AG08396 (cell line): ENCODE measurements around the gene PREB.

Experiments used
- DNase-seq: peaks from one replicate; pipeline ENCODE4 v3.0.0; 2012; ENCODE audit warnings: low spot score, mixed read lengths

Gene PREB

GRCh38 chr2:27095745-27096651 is 38.4 kb downstream of the PREB start:
- peak; percentile 85 for DNase-seq

- no peak for DNase-seq
Measured at GRCh38 chr2:27095427-27095744, 39.0 kb downstream of the PREB start.

- no peak for DNase-seq
Measured at GRCh38 chr2:27094353-27094984, 40.0 kb downstream of the PREB start.

GRCh38 chr2:27093430-27094352 is 40.7 kb downstream of the PREB start:
- no peak for DNase-seq

GRCh38 chr2:27092696-27093429 is 41.6 kb downstream of the PREB start:
- no peak for DNase-seq

GRCh38 chr2:27091746-27092695 is 42.4 kb downstream of the PREB start:
- DNase-seq: no peak

GRCh38 chr2:27089111-27089954 is 45.1 kb downstream of the PREB start:
- DNase-seq: no peak

- no peak for DNase-seq
Measured at GRCh38 chr2:27088634-27089033, 45.8 kb downstream of the PREB start.

GRCh38 chr2:27087823-27088410 is 46.5 kb downstream of the PREB start:
- no peak for DNase-seq

GRCh38 chr2:27086724-27087593 is 47.5 kb downstream of the PREB start, which contains the start of gene KHK:
Gene KHK (plus strand): TSS chr2:27086772. CDS start chr2:27087260, 488 bp downstream.
- DNase-seq: no peak

- DNase-seq: peak; percentile 98
Measured at GRCh38 chr2:27086090-27086723, 48.2 kb downstream of the PREB start.

- peak; percentile 81 for DNase-seq
Measured at GRCh38 chr2:27085673-27086089, 48.8 kb downstream of the PREB start.

GRCh38 chr2:27085062-27085672 is 49.3 kb downstream of the PREB start:
- no peak for DNase-seq

- DNase-seq: no peak
Measured at GRCh38 chr2:27084297-27085061, 50.0 kb downstream of the PREB start.

- DNase-seq: no peak
Measured at GRCh38 chr2:27083410-27084296, 50.8 kb downstream of the PREB start.
